Mesenchymal stem cell (in vitro differentiated cells and primary cell): ENCODE results near the gene PTBP2.
A peak's percentile ranks its signal among the peaks of the same experiment; 100 is the strongest.

Experiments
- DNase-seq: peaks from one replicate; pipeline ENCODE4 v3.0.0-alpha.2; 2013
- H2AFZ ChIP-seq: one replicate; pipeline ENCODE4 v1.6.1; 2013; ENCODE audit warnings: low read depth, mild to moderate bottlenecking, control low read depth, inconsistent platforms, low read length, moderate library complexity
- H2AK5ac ChIP-seq: 2 replicates; pipeline ENCODE4 v1.6.1; 2013; ENCODE audit warnings: low read length, moderate library complexity, mild to moderate bottlenecking, inconsistent platforms; ENCODE audit not compliant: severe bottlenecking
- H2BK120ac ChIP-seq: one replicate; pipeline ENCODE4 v1.6.1; 2013; ENCODE audit warnings: low read depth, mild to moderate bottlenecking, inconsistent platforms, low read length, moderate library complexity
- H2BK12ac ChIP-seq, 2 experiments: one replicate each; pipeline ENCODE4 v1.6.1; 2013; ENCODE audit warnings: inconsistent platforms in 2 of 2, low read length in 2 of 2, mild to moderate bottlenecking in 2 of 2, moderate library complexity in 2 of 2, control low read depth in 1 of 2
- H2BK15ac ChIP-seq: one replicate; pipeline ENCODE4 v1.6.1; 2013; ENCODE audit warnings: mild to moderate bottlenecking, low read depth, inconsistent platforms; ENCODE audit not compliant: poor library complexity, severe bottlenecking
- H2BK5ac ChIP-seq: 2 replicates; pipeline ENCODE4 v1.6.1; 2013; ENCODE audit warnings: low read depth, mild to moderate bottlenecking, low read length, control low read depth, inconsistent platforms; ENCODE audit not compliant: poor library complexity, severe bottlenecking
- H3K14ac ChIP-seq, 2 experiments: one replicate each; pipeline ENCODE4 v1.6.1; 2013; ENCODE audit warnings: inconsistent platforms in 2 of 2, low read length in 2 of 2, control low read depth in 1 of 2, mild to moderate bottlenecking in 1 of 2, moderate library complexity in 1 of 2
- H3K18ac ChIP-seq, 2 experiments: one replicate each; pipeline ENCODE4 v1.6.1; 2013; ENCODE audit warnings: inconsistent platforms in 2 of 2, low read length in 2 of 2, control low read depth in 1 of 2, low read depth in 1 of 2, mild to moderate bottlenecking in 1 of 2
- H3K23ac ChIP-seq, 2 experiments: one replicate each; pipeline ENCODE4 v1.6.1; 2013; ENCODE audit warnings: inconsistent platforms in 2 of 2, low read length in 2 of 2, mild to moderate bottlenecking in 2 of 2, moderate library complexity in 2 of 2, control low read depth in 1 of 2
- H3K27ac ChIP-seq: 2 replicates; pipeline ENCODE4 v1.5.1; 2013; ENCODE audit warnings: mild to moderate bottlenecking, moderate library complexity, low read length, control low read depth, inconsistent platforms; ENCODE audit not compliant: poor library complexity, severe bottlenecking
- H3K27me3 ChIP-seq, 2 experiments: 2 replicates each; pipeline versions ENCODE4 v1.6.1 to v1.7.0; 2013; ENCODE audit warnings: low read length in 2 of 2, mild to moderate bottlenecking in 2 of 2, moderate library complexity in 2 of 2, control low read depth in 1 of 2, inconsistent platforms in 1 of 2; ENCODE audit not compliant: control insufficient read depth in 1 of 2, insufficient read depth in 1 of 2
- H3K36me3 ChIP-seq, 2 experiments: 2 replicates each; pipeline versions ENCODE4 v1.6.1 to v1.7.0; 2013; ENCODE audit warnings: low read length in 2 of 2, control low read depth in 1 of 2, inconsistent platforms in 1 of 2, low read depth in 1 of 2, mild to moderate bottlenecking in 1 of 2; ENCODE audit not compliant: insufficient read depth in 2 of 2, control insufficient read depth in 1 of 2
- H3K4ac ChIP-seq, 2 experiments: one replicate each; pipeline ENCODE4 v1.6.1; 2013; ENCODE audit warnings: inconsistent platforms in 2 of 2, low read length in 2 of 2, mild to moderate bottlenecking in 2 of 2, moderate library complexity in 2 of 2, control low read depth in 1 of 2, low read depth in 1 of 2
- H3K4me1 ChIP-seq: 2 replicates; pipeline ENCODE4 v1.6.1; 2013; ENCODE audit warnings: low read depth, low read length, control low read depth; ENCODE audit not compliant: control insufficient read depth, insufficient read depth
- H3K4me2 ChIP-seq: 2 replicates; pipeline ENCODE4 v1.6.1; 2013; ENCODE audit warnings: low read length, mild to moderate bottlenecking, inconsistent platforms; ENCODE audit not compliant: poor library complexity, severe bottlenecking
- H3K4me3 ChIP-seq, 2 experiments: 2 replicates each; pipeline versions ENCODE4 v1.5.1 to v1.7.0; 2013; ENCODE audit warnings: low read length in 2 of 2, mild to moderate bottlenecking in 2 of 2, control low read depth in 1 of 2, low read depth in 1 of 2; ENCODE audit not compliant: insufficient read depth in 1 of 2
- H3K79me1 ChIP-seq: replicated peaks from 2 replicates; pipeline ENCODE4 v1.6.1; 2013; ENCODE audit warnings: mild to moderate bottlenecking, control low read depth, low read length, inconsistent platforms; ENCODE audit not compliant: poor library complexity, severe bottlenecking
- H3K9ac ChIP-seq: 2 replicates; pipeline ENCODE4 v1.7.0; 2013; ENCODE audit warnings: mild to moderate bottlenecking, low read length, moderate library complexity
- H3K9me3 ChIP-seq: 2 replicates; pipeline ENCODE4 v1.7.0; 2013; ENCODE audit warnings: mild to moderate bottlenecking, low read length; ENCODE audit not compliant: control insufficient read depth
- H4K8ac ChIP-seq: one replicate; pipeline ENCODE4 v1.6.1; 2013; ENCODE audit warnings: inconsistent platforms, mild to moderate bottlenecking, low read length, moderate library complexity
- H4K91ac ChIP-seq: one replicate; pipeline ENCODE4 v1.6.1; 2013; ENCODE audit warnings: mild to moderate bottlenecking, low read length, inconsistent platforms
- WGBS: methylation state at CpG from one replicate; pipeline ENCODE4 v1.1.7; 2013; ENCODE audit warnings: mixed read lengths; 5-methylcytosine and 5-hydroxymethylcytosine counted together

PTBP2 gene

DNA sequence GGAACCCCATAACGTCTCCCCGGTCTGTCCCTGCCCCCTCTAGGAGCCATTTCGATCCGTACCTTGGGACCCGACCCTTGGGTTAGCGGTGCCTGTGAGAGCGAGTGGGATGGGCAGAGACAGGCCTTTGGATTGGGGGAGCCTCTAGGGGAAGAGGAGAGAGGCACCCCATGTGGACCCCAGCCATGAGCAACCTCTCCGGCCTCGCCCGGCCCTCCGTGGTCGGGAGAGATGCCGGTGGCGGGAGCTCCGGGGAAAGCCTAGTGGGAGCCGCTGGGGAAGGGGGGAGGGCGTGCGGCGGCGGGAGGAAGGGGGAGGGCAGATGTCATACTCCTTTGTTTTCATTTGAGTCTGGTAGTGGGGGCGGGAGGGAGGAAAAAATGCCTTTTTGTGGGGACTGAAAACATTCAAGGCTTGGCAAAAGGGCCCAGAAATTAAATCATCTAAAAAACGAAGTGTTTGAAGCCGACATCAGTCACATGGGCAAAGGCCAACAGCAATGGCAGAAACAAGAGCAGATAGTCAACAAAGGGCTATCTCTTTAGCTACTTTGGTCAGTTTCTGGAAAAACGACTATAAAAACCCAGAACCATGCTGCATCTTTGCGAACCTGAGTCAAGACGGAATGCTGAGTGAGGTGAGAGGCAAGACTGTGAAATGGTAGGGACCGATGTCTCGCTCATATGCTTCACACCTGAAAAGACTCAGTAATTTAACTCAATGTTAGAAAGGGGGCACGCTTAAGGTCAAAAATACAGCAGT is 758 bp downstream of the PTBP2 start:
- H4K91ac ChIP-seq, result peak overlapping the region; percentile 92
- WGBS, result under 1% methylated on average over 26 of the region's 29 CpGs
- no peak overlapping the region for H2AFZ ChIP-seq
- peak overlapping the region; percentile 98 for H2BK120ac ChIP-seq
- no peak overlapping the region for H3K14ac ChIP-seq
- H3K4me2 ChIP-seq, result peak overlapping the region; percentile 70
- H2BK5ac ChIP-seq, result peak overlapping the region; percentile 97
- H3K9me3 ChIP-seq, result no peaks in the 10 kb centered on the region
- peak overlapping the region; percentile 72 to 95 for H3K4ac ChIP-seq
- H4K8ac ChIP-seq, result peak overlapping the region; percentile 81
- no peak overlapping the region for H3K23ac ChIP-seq
- peaks cover 1% of the 10 kb centered on the region for H3K79me1 ChIP-seq
- H2AK5ac ChIP-seq, result no peak overlapping the region
- H2BK12ac ChIP-seq, result peak overlapping the region in 1 of 2 experiments; percentile 7
- H3K27me3 ChIP-seq, result no peaks in the 10 kb centered on the region
- peaks cover 15 to 22% of the 10 kb centered on the region in 2 experiments for H3K36me3 ChIP-seq
- H3K4me3 ChIP-seq, result peak overlapping the region; percentile 93 to 94
- peak overlapping the region; percentile 97 for H2BK15ac ChIP-seq
- no peaks in the 10 kb centered on the region for H3K4me1 ChIP-seq
- peak; percentile 67 for DNase-seq
- H3K9ac ChIP-seq, result peak overlapping the region; percentile 95
- H3K27ac ChIP-seq, result peak overlapping the region; percentile 83
- H3K18ac ChIP-seq, result peak overlapping the region; percentile 91 to 97

- H3K4me3 ChIP-seq, result peak overlapping the region; percentile 93 to 94
- 44% methylated on average over 1 of the region's 3 CpGs for WGBS
- H3K36me3 ChIP-seq, result peaks cover 15 to 27% of the 10 kb centered on the region in 2 experiments
- H3K4me2 ChIP-seq, result peak overlapping the region; percentile 23
- H2BK120ac ChIP-seq, result no peak overlapping the region
- H4K91ac ChIP-seq, result no peak overlapping the region
- no peak overlapping the region for H2BK5ac ChIP-seq
- H3K9ac ChIP-seq, result peak overlapping the region; percentile 95
- no peak overlapping the region for H2AK5ac ChIP-seq
- DNase-seq, result no peak
- no peaks in the 10 kb centered on the region for H3K9me3 ChIP-seq
- H2AFZ ChIP-seq, result no peak overlapping the region
- no peak overlapping the region for H3K14ac ChIP-seq
- H3K27me3 ChIP-seq, result no peaks in the 10 kb centered on the region
- no peak overlapping the region for H2BK12ac ChIP-seq
- H3K18ac ChIP-seq, result no peak overlapping the region
- peaks cover 1% of the 10 kb centered on the region for H3K79me1 ChIP-seq
- H3K23ac ChIP-seq, result no peak overlapping the region
- H3K27ac ChIP-seq, result no peak overlapping the region
- no peak overlapping the region for H3K4ac ChIP-seq
- no peak overlapping the region for H2BK15ac ChIP-seq
- no peaks in the 10 kb centered on the region for H3K4me1 ChIP-seq
- H4K8ac ChIP-seq, result no peak overlapping the region
Observed at GRCh38 chr1:96722958-96723357, 1.4 kb downstream of the PTBP2 start.

- Histone ChIP-seq H3K4me2 (peak overlapping the region; percentile 23), H2BK12ac (no peak overlapping the region), H4K8ac (no peak overlapping the region), H3K27me3 (no peaks in the 10 kb centered on the region), H3K4me1 (no peaks in the 10 kb centered on the region), H3K79me1 (peaks cover 1% of the 10 kb centered on the region), H2BK120ac (no peak overlapping the region), H2BK5ac (no peak overlapping the region), H3K4me3 (peak overlapping the region in 1 of 2 experiments; percentile 94), H3K23ac (no peak overlapping the region), H3K4ac (no peak overlapping the region), H2AK5ac (no peak overlapping the region), H3K9me3 (no peaks in the 10 kb centered on the region), H3K9ac (peak overlapping the region; percentile 95), H3K27ac (no peak overlapping the region), H3K14ac (no peak overlapping the region), H3K36me3 (peaks cover 15 to 31% of the 10 kb centered on the region in 2 experiments), H4K91ac (no peak overlapping the region), H2AFZ (no peak overlapping the region), H2BK15ac (no peak overlapping the region), H3K18ac (no peak overlapping the region)
- no peak for DNase-seq
- WGBS, result 39% methylated on average over 2 of the region's 4 CpGs
Observed at GRCh38 chr1:96723377-96723776, 1.8 kb downstream of the PTBP2 start.

DNA sequence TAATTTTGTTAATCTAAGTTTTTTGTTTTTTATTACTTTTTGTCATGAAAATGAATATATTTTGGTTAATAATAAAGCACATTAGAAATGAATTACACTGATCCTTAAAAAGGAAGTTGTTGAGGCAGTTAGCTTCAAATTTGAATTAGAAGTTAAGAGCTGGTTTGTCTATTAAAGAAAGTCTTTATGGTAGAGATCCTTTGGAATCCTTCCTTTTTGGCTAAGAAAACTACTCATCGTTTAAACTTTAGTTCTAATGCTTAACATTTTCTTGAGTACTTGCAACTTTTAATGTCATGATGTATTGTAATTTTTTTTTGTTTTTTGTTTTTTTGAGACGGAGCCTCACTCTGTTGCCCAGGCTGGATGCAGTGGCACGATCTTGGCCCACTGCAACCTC is 2.4 kb downstream of the PTBP2 start:
- no peak overlapping the region for H3K18ac ChIP-seq
- H4K91ac ChIP-seq, result no peak overlapping the region
- peaks cover 16 to 35% of the 10 kb centered on the region in 2 experiments for H3K36me3 ChIP-seq
- H4K8ac ChIP-seq, result no peak overlapping the region
- no peak overlapping the region for H3K4me2 ChIP-seq
- H2BK12ac ChIP-seq, result no peak overlapping the region
- no peak overlapping the region for H2BK15ac ChIP-seq
- no peak overlapping the region for H3K23ac ChIP-seq
- H3K9ac ChIP-seq, result peak overlapping the region; percentile 95
- no peak overlapping the region for H2BK120ac ChIP-seq
- H3K4me3 ChIP-seq, result peak overlapping the region in 1 of 2 experiments; percentile 94
- H3K14ac ChIP-seq, result no peak overlapping the region
- H3K4ac ChIP-seq, result no peak overlapping the region
- no peak for DNase-seq
- no peak overlapping the region for H3K27ac ChIP-seq
- no peaks in the 10 kb centered on the region for H3K27me3 ChIP-seq
- peaks cover under 1% of the 10 kb centered on the region for H3K4me1 ChIP-seq
- H3K79me1 ChIP-seq, result peaks cover 1% of the 10 kb centered on the region
- H2BK5ac ChIP-seq, result no peak overlapping the region
- 100% methylated on average over 2 of the region's 3 CpGs for WGBS
- H3K9me3 ChIP-seq, result no peaks in the 10 kb centered on the region
- no peak overlapping the region for H2AK5ac ChIP-seq
- no peak overlapping the region for H2AFZ ChIP-seq
